ENCODE data around the gene KCNMA1.

The KCNMA1 gene

GRCh38 chr10:77631241-77631640, 6.4 kb downstream of the KCNMA1 start:
- DNase-seq: no peak

DNA sequence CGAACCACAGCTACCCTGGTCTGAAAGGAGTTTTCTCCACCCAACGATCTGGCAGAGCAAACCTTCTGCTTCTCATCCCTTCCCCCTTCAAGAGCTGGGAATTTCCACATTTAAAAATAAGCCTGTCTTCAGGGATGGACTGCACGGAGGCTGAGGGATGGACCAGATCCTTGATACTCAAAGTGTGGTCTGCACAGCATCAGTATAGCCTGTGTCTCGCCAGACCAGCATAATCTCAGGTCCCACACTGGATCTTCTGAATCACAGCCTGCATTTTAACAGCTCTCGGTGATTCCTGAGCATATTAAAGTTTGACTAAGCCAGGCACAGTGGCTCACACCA, 7.1 kb downstream of the KCNMA1 start:
- DNase-seq: no peak

DNA sequence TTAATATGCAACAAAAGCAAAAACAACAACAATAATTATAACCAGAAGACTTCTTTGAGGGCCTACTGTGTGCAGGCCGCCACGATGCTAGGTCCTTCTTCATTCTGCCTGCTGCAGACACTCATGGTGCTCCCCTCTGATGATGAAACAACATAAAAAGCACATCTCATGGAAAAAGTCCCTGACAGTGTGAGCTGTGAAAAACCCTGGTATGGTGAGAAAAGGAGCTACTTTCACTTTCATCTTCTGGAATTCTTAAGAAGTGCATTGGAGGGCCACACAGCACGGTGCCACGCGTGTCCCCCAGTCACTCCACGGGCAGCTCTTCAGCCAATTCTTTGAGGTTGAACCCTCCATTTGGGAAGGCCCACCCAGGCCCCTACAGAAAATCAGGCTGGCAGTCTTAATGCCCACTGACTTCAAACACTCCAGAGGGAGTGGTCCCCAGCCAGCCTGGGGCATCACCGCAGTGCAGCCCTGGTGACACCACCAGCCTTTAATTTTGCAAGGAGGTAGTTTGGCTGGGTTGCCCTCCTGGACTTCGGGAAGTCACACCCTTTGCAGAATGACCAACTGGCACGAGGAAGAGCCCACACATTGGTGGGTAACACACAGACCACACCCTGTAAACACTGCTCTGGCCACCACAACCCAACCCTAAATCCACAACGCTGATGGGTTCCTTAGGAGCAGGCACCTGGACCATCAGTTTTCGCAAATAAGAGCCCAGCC, 7.7 kb downstream of the KCNMA1 start:
- DNase-seq: no peak

GRCh38 chr10:77628906-77629730, 8.5 kb downstream of the KCNMA1 start:
- no peak for DNase-seq

GRCh38 chr10:77626266-77626935, 11.2 kb downstream of the KCNMA1 start:
- no peak for DNase-seq

- no peak for DNase-seq
Measured at GRCh38 chr10:77625379-77625778, 12.2 kb downstream of the KCNMA1 start.

GRCh38 chr10:77622889-77623291, 14.7 kb downstream of the KCNMA1 start:
- no peak for DNase-seq

DNA sequence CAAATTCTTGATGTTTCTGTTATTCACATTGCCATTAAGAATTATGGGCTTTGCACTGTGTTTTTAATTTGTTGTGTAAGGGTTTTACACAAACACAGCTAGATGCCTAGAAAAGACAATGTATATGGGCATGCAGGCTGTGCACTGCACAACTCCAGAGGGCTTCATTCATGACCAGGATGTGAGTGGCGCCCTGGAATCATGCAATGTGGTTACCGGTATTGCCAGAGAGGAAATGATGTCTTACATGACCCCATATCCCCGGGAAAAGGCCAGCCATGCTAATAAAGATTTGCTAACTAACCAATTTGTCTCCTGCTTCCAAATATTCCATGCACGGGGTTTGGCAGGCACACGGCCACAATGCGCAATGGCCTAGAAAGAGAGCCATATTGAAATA, 16.9 kb downstream of the KCNMA1 start:
- no peak for DNase-seq

- no peak for DNase-seq
Measured at GRCh38 chr10:77619964-77620703, 17.5 kb downstream of the KCNMA1 start.

GRCh38 chr10:77618117-77618516, 19.5 kb downstream of the KCNMA1 start:
- no peak for DNase-seq

DNA sequence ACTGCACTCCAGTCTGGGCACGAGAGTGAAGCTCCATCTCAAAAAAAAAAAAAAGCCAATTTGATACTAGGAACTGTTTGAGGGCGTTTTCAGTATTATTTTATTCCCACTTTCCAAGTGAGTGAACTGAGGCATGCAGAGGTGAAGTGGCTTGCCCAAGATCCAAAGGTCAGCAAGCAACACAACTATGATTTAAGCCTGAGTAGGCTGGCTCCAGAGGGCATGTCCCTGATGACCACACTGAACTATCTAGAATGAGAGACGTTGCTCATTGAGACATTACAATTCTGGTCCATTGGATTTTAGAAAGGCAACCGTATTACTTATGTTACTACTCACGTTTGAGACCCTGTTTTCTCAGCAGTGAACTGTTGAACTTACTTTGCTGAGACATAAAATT, 20.8 kb downstream of the KCNMA1 start:
- DNase-seq: no peak

GRCh38 chr10:77614778-77615625, 22.6 kb downstream of the KCNMA1 start:
- no peak for DNase-seq

GRCh38 chr10:77613476-77614130, 24.0 kb downstream of the KCNMA1 start:
- no peak for DNase-seq

GRCh38 chr10:77611670-77612069, 25.9 kb downstream of the KCNMA1 start:
- no peak for DNase-seq

- no peak for DNase-seq
Measured at GRCh38 chr10:77611221-77611620, 26.4 kb downstream of the KCNMA1 start.

- DNase-seq: no peak
Measured at GRCh38 chr10:77609781-77610272, 27.8 kb downstream of the KCNMA1 start.

DNA sequence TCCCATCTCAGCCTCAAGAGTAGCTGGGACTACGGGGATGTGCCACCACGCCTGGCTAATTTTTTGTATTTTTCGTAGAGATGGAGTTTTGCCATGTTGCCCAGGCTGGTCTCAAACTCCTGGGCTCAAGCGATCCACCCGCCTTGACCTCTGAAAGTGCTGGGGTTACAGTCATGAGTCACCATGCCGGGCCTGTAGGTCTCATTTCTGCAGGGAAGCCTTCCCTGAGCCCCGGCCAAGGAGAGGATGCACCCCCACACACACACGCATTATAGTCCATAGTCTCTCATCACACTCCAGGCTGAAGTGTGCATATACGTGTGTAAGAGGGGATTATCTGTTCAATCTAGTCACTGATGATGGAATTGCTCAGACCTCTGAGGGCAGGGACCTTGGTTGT, 29.3 kb downstream of the KCNMA1 start:
- DNase-seq: no peak

DNA sequence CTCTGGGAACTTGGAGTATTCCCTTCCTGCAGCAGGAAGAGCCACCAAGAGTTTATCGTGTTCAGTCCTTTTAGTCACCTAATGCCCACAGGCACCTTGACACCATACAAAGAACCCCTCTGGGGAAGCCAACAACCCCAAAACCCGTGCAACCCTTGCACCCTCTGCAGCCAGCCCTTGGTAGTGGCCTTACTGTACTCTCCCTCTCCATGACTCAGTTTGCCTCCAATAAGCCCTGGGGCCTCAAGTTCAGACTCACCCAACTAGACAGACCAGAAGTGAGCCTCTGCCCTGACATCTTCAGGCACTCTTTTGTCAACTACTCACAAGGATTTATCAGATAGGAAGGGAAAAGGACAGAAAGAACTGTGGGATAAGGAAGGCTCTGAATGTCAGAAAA, 30.9 kb downstream of the KCNMA1 start:
- DNase-seq: no peak

- DNase-seq: no peak
Measured at GRCh38 chr10:77605466-77605865, 32.1 kb downstream of the KCNMA1 start.

DNA sequence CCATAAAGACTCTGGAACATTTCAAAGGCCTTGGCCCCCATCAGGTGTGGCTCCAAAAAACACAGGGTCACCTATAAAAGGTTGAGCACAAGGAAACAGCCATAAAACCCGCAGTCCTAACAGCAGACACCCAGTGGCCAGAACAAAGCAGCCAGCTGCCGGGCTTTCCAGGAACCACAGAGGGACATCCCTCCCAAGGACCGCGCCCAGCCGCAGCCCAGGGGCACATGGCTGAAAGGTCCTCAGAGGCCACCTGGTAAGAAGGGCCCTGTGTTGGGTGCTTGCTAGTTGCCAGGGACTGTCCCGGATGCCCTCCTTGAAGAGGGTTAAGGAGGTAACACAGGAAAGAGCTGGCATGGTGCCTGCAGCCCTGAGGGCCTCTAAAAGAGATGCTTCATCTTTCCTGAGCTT, 32.7 kb downstream of the KCNMA1 start:
- DNase-seq: peak; percentile 25

DNA sequence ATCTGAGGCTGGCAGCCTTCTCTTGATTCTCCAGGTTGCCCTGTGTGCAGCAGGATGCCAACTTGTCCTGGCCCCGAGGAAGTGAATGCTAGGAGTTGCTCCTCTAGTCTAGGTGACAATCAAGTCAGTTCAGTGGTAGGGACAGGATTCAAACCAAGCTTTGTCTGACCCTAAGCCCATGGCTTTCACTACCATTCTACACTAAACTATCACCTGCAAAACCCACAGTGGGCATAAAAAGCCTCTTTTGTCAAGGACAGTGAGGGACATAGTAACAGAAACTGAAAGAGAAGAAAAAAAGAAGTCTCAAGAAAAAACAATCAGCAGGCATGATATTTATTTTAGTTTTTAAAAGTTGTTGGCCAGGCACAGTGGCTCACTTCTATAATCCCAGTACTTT, 33.5 kb downstream of the KCNMA1 start:
- DNase-seq: no peak

- peak; percentile 20 for DNase-seq
Measured at GRCh38 chr10:77603534-77603927, 34.1 kb downstream of the KCNMA1 start.
